GM12873 (cell line): Measurements from ENCODE around the gene LYSMD1.

Experiments
- CTCF ChIP-seq: IDR thresholded peaks from 2 replicates; pipeline ENCODE4 v1.5.1; 2012; ENCODE audit warnings: low read depth, mild to moderate bottlenecking, moderate library complexity, low read length, control low read depth; ENCODE audit not compliant: insufficient read depth; ENCODE audit errors: missing control alignments

Gene LYSMD1

GRCh38 chr1:151147665-151148064, 18.0 kb downstream of the LYSMD1 start:
- no peak for TF ChIP-seq CTCF

GRCh38 chr1:151147132-151147503, 18.6 kb downstream of the LYSMD1 start:
- no peak for TF ChIP-seq CTCF

GRCh38 chr1:151146412-151147131, 19.1 kb downstream of the LYSMD1 start, which contains the start of gene SEMA6C:
Gene SEMA6C (minus strand): TSS chr1:151146631. CDS start chr1:151142621, 4,010 bp downstream.
- no peak for TF ChIP-seq CTCF

GRCh38 chr1:151146072-151146411, 19.7 kb downstream of the LYSMD1 start:
- TF ChIP-seq CTCF: no peak

GRCh38 chr1:151145304-151146071, 20.2 kb downstream of the LYSMD1 start:
- no peak for TF ChIP-seq CTCF

GRCh38 chr1:151144474-151145303, 21.0 kb downstream of the LYSMD1 start:
- TF ChIP-seq CTCF: no peak

- TF ChIP-seq CTCF: no peak
These were observed 21.7 kb downstream of the LYSMD1 start for GRCh38 chr1:151143986-151144385.
